Measurements from ENCODE around the gene ZNF451.
A peak's percentile ranks its signal among the peaks of the same experiment; 100 is the strongest.

Gene ZNF451

GRCh38 chr6:57097596-57097995 lies 7.6 kb downstream of the ZNF451 start:
- DNase-seq: no peak

GRCh38 chr6:57102976-57103375 lies 13.0 kb downstream of the ZNF451 start:
- DNase-seq: no peak

- no peak for DNase-seq
These were observed 14.3 kb downstream of the ZNF451 start for GRCh38 chr6:57104336-57104735.

DNA sequence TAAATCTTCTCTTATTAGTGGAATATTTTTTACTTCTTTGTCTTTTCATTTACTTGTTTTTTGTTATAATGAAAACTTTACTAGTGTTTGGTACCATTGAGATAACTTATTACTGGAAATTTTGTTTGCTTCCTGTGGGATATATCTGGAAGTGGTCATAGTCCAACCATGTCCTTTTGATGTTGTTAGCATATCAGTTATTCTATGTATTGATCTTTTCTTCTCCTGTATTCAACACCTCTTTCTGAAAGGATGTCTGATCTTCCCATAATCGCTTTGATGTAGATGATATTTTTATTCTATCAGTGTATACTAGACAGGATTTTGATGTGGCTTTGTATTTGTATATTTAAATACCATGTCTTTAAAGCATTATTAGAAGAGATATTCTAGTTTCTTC lies 17.0 kb downstream of the ZNF451 start:
- no peak for DNase-seq

DNA sequence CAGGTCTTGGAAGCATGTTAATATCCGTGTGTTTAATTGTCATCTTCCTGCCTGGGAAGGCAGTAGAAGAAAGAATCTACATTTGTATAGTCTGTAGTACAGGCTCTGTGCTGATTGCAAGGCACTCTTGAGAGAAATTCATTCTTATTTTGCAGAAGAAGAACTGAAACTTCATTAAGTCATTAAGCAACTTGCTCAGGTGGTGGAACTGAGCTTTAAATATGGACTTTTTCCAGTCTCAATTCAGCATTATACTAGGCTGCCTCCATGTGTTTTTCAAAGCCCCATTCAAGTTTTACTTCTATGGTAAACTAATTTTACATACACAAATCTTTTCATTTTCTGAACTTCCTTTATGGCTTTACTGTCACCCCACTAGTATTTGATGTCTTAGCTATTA lies 18.7 kb downstream of the ZNF451 start:
- DNase-seq: no peak

GRCh38 chr6:57109880-57110279 lies 19.9 kb downstream of the ZNF451 start:
- no peak for DNase-seq

DNA sequence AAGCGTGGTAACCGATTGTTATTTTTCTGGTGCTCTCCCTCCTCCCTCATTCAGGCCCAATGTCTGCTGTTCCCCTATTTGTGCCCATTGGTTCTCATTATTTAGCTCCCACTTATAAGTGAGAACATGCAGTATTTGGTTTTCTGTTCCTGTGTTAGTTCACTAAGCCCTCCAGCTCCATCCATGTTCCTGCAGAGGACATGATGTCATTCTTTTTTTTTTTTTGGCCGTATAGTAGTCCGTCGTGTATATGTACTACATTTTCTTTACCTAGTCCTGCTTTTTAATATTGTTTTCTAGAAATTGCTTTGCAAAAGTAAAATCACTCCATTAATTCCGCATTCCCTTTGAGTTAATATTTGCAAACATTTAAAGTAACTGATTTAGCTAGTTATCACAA lies 23.1 kb downstream of the ZNF451 start:
- no peak for DNase-seq

- no peak for DNase-seq
These were observed 26.8 kb downstream of the ZNF451 start for GRCh38 chr6:57116776-57117175.

GRCh38 chr6:57117796-57118195 lies 27.8 kb downstream of the ZNF451 start:
- no peak for DNase-seq

DNA sequence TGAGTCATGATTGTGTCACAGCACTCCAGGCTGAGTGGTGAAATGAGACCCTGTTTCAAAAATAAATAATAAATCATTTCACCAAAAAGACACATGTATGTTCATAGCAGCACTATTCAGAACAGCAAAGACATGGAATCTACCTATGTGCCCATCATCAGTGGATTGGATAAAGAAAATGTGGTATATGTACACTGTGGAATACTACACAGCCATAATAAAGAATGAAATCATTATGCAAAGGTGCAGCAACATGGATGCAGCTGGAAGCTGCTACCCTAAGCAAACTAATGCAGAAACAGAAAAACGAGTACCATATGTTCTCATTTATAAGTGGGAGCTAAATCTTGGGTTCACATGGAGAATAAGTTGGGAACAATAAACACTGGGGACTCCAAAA lies 33.1 kb downstream of the ZNF451 start:
- DNase-seq: no peak

DNA sequence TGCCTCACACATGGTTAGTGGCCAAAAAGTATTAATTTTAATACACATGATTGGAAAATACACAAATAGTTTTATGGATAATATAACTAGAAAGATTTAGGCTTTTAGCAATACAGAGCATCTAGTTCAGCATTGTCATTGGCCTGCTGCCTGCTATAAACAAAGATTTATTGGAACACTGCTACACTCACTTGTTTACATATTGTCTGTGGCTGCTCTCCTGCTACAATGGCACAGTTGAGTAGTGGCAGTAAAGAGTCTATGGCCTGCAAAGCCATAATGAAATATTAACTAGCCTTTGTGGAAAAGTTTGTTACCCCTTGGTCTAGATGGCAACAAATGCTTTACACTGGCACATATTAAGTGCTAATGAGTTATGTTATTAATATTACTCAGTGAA lies 37.8 kb downstream of the ZNF451 start:
- DNase-seq: peak; percentile 3 to 5

DNA sequence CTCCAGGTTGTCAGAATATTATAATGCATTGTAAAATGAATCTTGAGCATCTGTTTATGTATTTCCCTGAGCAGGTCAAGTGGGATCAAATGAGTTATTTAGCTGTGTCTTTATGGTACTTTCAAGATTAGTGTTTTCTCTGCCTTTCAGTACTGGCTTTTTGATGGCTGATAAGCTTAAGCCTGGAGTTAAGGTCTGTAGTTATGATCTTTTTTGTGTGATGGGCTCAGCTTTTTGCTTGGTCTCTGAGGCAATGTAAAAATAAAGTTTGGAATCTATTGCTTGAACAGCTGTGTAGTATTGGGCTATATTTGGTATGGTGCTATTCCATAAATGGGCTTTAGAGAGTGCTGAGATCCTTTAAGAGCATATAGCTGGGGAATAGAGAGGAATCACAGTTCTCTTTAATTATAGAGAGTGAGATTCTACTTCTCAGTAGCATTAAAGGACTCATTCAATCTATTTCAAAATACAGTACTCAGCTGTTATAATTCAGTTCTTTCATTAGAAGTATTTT lies 40.7 kb downstream of the ZNF451 start:
- DNase-seq: no peak

DNA sequence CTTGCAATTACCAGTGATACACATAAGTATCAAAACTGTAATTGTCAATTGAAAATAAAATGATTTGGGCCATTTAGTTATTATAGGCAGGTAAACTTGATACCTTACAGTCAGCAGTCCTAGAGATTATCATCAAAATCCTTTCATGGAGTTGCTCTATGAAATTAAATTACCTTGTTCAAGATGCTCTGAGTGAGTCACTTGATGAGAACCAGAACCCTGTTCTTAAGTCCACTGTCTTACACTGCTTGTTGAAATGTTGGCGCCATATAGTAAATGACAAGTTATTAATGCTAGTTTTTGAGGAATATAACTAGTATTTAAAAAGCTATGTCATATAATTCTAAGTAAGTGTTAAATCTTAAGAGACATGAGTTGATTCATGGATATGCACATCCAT lies 45.0 kb downstream of the ZNF451 start:
- no peak for DNase-seq

DNA sequence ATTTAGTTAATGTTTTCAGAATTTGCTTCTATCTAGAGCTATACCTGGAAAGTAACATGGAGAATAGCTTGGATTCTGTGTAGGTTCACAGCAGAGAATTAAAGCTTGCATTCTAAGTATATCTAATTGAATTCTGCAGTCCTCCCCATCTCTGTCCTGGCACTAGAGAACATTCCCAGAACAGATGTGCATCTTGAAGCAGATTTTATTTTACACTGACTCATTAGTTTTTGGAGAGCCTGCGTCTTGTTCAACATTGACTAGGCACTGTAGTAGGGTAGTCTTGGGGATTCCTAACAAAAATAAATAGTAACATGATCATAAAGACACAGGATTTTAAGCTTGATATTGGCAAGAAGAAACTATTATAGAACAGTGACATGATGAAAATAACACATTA lies 45.9 kb downstream of the ZNF451 start:
- no peak for DNase-seq

- DNase-seq: no peak
These were observed 47.4 kb downstream of the ZNF451 start for GRCh38 chr6:57137350-57137749.

DNA sequence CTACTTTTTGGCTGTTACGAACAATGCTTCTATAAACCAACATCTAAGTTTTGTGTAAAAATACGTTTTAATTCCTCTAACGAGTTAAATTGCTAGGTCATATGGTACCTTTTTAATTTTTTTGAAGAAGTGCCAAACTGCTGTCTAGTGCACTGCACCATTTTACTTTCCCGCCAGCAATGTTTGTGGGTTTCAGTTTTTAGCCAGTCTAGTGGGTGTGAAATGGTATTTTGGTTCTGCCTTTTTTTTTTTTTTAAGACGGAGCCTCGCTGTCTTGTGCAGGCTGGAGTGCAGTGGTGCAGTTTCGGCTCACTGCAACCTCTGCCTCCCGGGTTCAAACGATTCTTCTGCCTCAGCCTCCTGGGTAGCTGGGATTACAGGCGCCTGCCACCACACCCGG lies 48.0 kb downstream of the ZNF451 start:
- DNase-seq: no peak

- DNase-seq: no peak
These were observed 51.6 kb downstream of the ZNF451 start for GRCh38 chr6:57141451-57142177.

DNA sequence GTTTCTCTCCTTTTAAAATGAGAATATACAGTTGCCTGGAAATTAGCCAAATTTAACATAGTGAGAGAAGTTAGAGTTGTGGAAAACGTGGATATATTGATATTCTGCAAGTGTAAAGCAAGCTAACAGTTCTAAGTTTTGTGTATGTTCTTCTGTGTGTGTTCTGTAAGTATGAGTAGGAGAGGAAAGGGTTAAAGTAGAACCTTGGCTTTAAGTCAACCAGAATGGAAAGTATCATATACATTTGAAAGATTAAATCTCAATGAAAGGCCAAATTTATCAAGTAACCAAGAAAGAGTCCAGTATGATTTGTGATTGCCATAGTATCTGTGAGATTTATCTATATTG lies 52.2 kb downstream of the ZNF451 start:
- no peak for DNase-seq

DNA sequence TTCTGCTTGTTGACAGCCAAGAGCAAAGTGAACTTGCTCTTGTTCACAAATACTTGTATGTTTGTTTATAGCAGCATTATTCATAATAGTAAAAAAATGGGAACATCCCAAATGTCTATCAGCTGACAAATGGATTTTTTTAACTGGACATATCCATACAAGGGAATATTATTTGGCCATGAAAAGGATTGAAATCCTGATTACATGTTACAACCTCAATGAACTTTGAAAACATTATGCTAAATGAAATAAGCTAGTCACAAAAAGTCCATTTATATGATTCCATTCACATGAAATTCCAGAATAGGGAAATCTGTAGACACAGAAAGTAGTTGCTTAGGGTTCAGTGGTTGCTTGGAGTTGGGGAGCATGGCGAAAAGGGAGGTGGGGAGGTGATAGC lies 53.7 kb downstream of the ZNF451 start:
- DNase-seq: no peak

DNA sequence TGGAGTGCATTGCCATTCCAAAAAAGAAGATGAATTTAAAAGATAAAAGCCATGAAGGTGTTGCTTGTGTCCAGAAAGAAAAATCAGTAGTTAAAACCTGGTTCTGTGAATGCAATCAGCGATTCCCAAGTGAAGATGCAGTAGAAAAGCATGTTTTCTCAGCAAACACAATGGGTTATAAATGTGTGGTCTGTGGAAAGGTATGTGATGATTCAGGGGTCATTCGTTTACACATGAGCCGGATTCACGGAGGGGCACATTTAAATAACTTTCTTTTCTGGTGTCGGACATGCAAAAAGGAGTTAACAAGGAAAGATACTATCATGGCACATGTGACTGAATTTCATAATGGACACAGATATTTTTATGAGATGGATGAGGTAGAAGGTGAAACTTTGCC lies 57.4 kb downstream of the ZNF451 start:
- DNase-seq: no peak

GRCh38 chr6:57147955-57148858 lies 58.2 kb downstream of the ZNF451 start:
- no peak for DNase-seq

DNA sequence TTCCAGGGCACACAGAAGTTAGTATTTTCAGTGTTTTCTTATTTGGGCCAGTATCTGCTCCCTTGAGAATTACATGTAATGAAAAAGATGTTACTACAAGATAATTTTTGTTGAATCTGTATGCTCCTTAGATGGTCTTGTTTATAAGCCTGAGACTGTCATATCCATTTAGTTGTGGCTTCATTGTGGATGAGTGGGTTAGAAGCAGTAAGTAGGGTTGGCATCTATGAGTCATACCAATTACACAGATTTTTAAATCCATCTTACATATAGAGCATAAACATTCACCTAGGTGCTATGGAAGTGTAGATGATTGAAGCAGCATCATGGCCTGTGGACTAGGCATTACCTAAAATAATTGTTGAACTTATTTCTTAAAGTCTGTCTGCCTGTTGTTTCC lies 68.7 kb downstream of the ZNF451 start:
- DNase-seq: no peak

DNA sequence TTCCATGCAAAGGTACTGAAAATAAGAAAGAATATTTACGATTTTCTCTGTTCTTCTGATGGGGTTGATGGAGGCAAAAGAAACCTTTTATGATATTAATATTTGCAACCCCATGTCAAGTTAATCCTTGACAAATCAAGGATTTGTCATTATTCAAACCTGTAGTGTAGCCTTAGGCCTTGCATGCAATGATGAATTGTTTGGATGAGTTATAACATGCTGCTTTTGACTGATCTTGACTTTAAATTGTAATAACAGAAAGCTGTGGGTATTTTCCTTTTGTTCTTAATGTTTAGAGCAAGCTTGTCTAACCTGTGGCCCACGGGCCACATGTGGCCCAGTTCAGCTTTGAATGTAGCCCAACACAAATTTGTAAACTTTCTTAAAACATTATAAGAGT lies 69.1 kb downstream of the ZNF451 start:
- no peak for DNase-seq

DNA sequence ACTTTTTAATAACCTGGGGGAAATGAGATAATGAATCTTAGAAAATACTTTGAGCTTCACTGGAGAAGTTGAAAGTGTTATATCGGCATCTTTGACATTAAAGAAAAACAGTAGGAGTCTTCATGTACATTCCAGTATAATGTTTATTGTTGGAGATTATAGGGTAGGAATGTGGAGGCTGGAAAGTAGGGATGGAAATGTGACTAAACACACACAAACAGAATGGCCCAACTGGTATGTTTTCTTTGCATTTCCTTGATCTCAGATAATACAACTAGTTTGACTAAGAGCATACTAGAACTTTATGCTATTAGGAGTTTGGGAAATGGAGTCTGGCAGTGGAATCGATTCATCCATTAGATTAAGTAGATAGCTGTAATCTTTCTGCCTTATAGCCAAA lies 72.0 kb downstream of the ZNF451 start:
- DNase-seq: no peak

All from NCI-H526 (cell line).